T-cell (primary cell): ENCODE results near the gene SLC5A8. TPM values are rescaled to one million over a fixed set of nuclear protein-coding genes. Genes with fewer than 3 reads are reported as not detected.

Source experiments
- ATAC-seq, 4 experiments: fragments of 200-7000 bp in 3 of 4; fragments of 150-1000 bp in 1 of 4; cut with Tn5 transposase; replicated peaks in 1 of 4; 1 replicate in 3 of 4; 2 replicates in 1 of 4; pipeline ENCODE4 v1.10.0; 2021; ENCODE audit warnings: moderate library complexity in 3 of 4, mild to moderate bottlenecking in 2 of 4, moderate number of reproducible peaks in 1 of 4
- CTCF ChIA-PET, 2 donors: fragments of 300-600 bp; sonication (Branson Sonifier 250); formaldehyde crosslinking; loops; one replicate each; lab custom pipeline; 2022; ENCODE audit warnings: antibody characterized with exemption in 2 of 2; lab: Charles Lee
- POLR2A ChIA-PET, 2 donors: fragments of 300-600 bp; sonication (Branson Sonifier 250); formaldehyde crosslinking; loops; one replicate each; lab custom pipeline; 2022; ENCODE audit warnings: antibody characterized with exemption in 2 of 2; lab: Charles Lee
- DNase-seq, 35 experiments: peaks; one replicate each; pipeline versions ENCODE4 v3.0.0 to v3.0.0-alpha.2; 2013 to 2023
- H3K27ac ChIP-seq: one replicate; pipeline ENCODE4 v1.5.1; 2013; ENCODE audit warnings: low read length
- H3K27me3 ChIP-seq, 2 experiments: replicated peaks in 1 of 2; 1 replicate in 1 of 2; 2 replicates in 1 of 2; pipeline versions ENCODE4 v1.6.1 to v1.7.0; 2013; ENCODE audit warnings: low read length in 1 of 2, mixed read lengths in 1 of 2; ENCODE audit not compliant: control insufficient read depth in 2 of 2, insufficient read depth in 2 of 2; ENCODE audit errors: extremely low read depth in 1 of 2
- H3K36me3 ChIP-seq, 2 donors: 1 replicate in 1 of 2; 2 replicates in 1 of 2; pipeline versions ENCODE4 v1.6.1 to v1.7.0; 2013; ENCODE audit warnings: low read length in 1 of 2; ENCODE audit not compliant: control insufficient read depth in 2 of 2, insufficient read depth in 1 of 2; ENCODE audit errors: extremely low read depth in 1 of 2
- H3K4me1 ChIP-seq, 2 experiments: 1 replicate in 1 of 2; 2 replicates in 1 of 2; pipeline versions ENCODE4 v1.6.1 to v1.7.0; 2013; ENCODE audit warnings: low read length in 2 of 2, mixed read lengths in 1 of 2; ENCODE audit not compliant: insufficient read depth in 2 of 2, control insufficient read depth in 1 of 2; ENCODE audit errors: extremely low read depth in 1 of 2
- H3K4me3 ChIP-seq, 2 donors: 1 replicate in 1 of 2; 2 replicates in 1 of 2; pipeline versions ENCODE4 v1.5.1 to v1.7.0; 2013; ENCODE audit warnings: mild to moderate bottlenecking in 2 of 2, low read length in 1 of 2, moderate library complexity in 1 of 2; ENCODE audit not compliant: control insufficient read depth in 1 of 2; ENCODE audit errors: extremely low read depth in 1 of 2
- H3K9me3 ChIP-seq: 2 replicates; pipeline ENCODE4 v1.7.0; 2013
- H3K27ac Mint-ChIP-seq, 2 donors: one replicate each; pipeline ENCODE4 v1.8.0; 2020 to 2021; ENCODE audit warnings: mild to moderate bottlenecking in 2 of 2, mixed read lengths in 2 of 2
- H3K27me3 Mint-ChIP-seq, 2 donors: one replicate each; pipeline ENCODE4 v1.8.0; 2021 to 2022; ENCODE audit warnings: mixed read lengths in 2 of 2
- H3K36me3 Mint-ChIP-seq: one replicate; pipeline ENCODE4 v1.8.0; 2021; ENCODE audit warnings: mixed read lengths
- H3K4me1 Mint-ChIP-seq, 3 donors: one replicate each; pipeline ENCODE4 v1.8.0; 2020 to 2022; ENCODE audit warnings: mixed read lengths in 3 of 3, mild to moderate bottlenecking in 1 of 3
- H3K4me3 Mint-ChIP-seq, 3 donors: one replicate each; pipeline ENCODE4 v1.8.0; 2020 to 2022; ENCODE audit warnings: mild to moderate bottlenecking in 3 of 3, mixed read lengths in 3 of 3, moderate library complexity in 3 of 3
- H3K9me3 Mint-ChIP-seq, 3 donors: one replicate each; pipeline ENCODE4 v1.8.0; 2020 to 2022; ENCODE audit warnings: mixed read lengths in 3 of 3
- WGBS: methylation state at CpG from one replicate; pipeline ENCODE4 v1.1.5; 2013; ENCODE audit warnings: missing lambda C conversion rate; ENCODE audit not compliant: insufficient coverage; 5-methylcytosine and 5-hydroxymethylcytosine counted together
- total RNA-seq, 35 experiments: library from RNA in 6 of 35; stranded (reverse) in 6 of 35; fragments of 120-200 nt in 1 of 35; gene quantifications; one replicate each; pipeline versions ENCODE4 v1.2.1 to v1.2.4 and lab custom pipeline; 2013 to 2026

The SLC5A8 gene
- total RNA-seq, 5 donors from 2014 or later (not counting 1 experiment from before 2014, with no cell fraction given): not detected

DNA sequence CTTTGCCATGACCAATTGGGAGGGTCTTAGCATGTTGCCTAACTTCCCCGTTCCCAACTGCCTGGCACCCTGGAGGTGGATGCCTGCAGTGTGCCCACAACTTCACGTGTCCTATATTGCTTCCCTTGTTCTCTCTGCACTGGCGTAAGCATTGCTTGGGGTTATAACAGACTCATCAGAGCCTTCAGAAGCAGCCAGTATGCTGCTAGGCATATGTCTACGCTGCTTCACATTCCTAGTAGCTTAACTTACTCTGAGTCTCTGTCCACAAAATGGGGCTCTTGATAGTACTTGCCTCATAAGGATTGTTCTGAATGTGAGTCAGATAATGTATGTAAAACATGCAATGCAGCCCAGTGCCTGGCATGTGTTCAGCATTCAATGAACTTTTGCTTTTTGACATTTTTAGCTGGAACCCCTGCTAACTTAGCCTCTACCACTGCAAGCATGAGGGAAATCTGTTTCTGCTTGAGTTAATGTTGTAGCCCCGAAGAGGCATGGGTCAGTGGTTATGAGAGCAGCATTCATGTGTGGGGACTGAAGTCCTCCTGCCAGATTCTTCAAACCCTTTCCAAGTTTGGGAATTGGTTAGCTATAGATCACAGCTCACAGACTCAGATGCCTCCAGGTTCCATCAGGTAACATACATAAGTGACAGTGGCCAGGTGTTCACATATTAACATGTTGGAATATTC lies 2.8 kb downstream of the SLC5A8 start:
- Histone ChIP-seq H3K9me3 (no peaks in the 10 kb centered on the region), H3K36me3 (no peaks in the 10 kb centered on the region), H3K4me3 (no peak overlapping the region), H3K4me1 (no peaks in the 10 kb centered on the region), H3K27me3 (peaks cover 2 to 14% of the 10 kb centered on the region in 2 experiments), H3K27ac (no peak overlapping the region)
- Mint-ChIP-seq H3K4me1 (no peaks in the 10 kb centered on the region), H3K27me3 (peaks cover 32 to 35% of the 10 kb centered on the region in 2 donors), H3K9me3 (no peaks in the 10 kb centered on the region), H3K27ac (no peak overlapping the region), H3K36me3 (no peaks in the 10 kb centered on the region), H3K4me3 (no peak overlapping the region)
- 52% methylated on average over 4 of the region's 5 CpGs for WGBS
- ChIA-PET POLR2A (no interaction called here), CTCF (no interaction called here)
- ATAC-seq: no peak
- DNase-seq: no peak

DNA sequence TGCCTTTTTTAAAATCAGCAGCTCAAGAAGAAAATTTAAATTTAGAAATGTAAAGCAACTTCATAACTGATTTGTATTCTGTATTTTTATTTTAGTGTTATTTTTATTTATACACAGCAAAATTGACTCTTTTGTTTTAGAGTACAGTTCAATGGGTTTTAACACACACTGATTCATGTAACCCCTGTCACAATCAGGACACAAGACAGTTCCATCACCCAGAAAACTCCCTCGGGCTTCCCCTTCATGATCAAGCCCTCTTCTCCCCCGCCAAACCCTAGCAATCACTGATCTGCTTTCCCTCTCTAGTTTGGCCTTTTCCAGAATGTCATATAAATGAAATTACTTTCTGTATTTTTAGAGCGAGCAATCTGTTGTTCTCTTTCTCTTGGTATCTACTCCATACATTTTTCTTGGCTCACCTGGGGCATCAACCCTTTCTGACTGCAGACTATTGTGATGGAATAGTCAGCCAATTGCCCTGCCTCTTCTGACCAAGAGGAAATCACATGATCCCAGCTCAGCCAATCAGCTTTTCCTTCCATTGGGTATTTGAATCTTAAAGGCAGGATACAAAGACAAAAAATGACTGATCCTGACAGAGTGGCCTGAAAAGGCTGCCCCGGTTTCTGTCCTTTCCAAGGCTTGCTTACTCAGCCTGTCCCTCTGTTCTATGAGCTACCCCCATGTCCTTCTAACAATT lies 5.3 kb downstream of the SLC5A8 start:
- ChIA-PET POLR2A (no interaction called here), CTCF (no interaction called here)
- H3K36me3 ChIP-seq: no peaks in the 10 kb centered on the region
- Mint-ChIP-seq H3K4me3 (no peak overlapping the region), H3K4me1 (no peaks in the 10 kb centered on the region), H3K27ac (no peak overlapping the region), H3K27me3 (peaks cover 23 to 34% of the 10 kb centered on the region in 2 donors), H3K36me3 (no peaks in the 10 kb centered on the region), H3K9me3 (no peaks in the 10 kb centered on the region)
- no peak overlapping the region for H3K4me3 ChIP-seq
- H3K9me3 ChIP-seq: no peaks in the 10 kb centered on the region
- no peaks in the 10 kb centered on the region for H3K4me1 ChIP-seq
- no peak for ATAC-seq
- DNase-seq: no peak
- no CpG with 5 or more reads among the region's 4 CpGs for WGBS
- peaks cover 2 to 11% of the 10 kb centered on the region in 2 experiments for H3K27me3 ChIP-seq
- no peak overlapping the region for H3K27ac ChIP-seq

DNA sequence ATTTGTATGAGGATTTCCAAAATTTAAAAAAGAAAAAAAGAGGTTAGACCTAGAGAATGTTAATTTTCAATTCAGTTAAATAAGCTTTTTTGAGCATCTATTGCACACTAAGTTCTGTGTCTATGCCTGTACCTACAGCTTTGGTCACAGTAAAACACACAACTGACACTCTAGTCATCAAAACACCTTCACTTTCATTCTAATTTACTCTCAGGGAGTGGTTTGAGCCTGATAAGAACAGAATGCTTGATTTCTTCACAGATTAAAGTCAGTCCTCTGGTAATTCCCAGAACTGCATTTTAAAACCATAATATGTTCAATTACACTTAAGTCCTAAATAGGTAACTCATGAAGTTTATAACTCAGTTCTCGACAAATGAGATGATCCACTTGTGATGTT lies 9.2 kb downstream of the SLC5A8 start:
- ATAC-seq: no peak

DNA sequence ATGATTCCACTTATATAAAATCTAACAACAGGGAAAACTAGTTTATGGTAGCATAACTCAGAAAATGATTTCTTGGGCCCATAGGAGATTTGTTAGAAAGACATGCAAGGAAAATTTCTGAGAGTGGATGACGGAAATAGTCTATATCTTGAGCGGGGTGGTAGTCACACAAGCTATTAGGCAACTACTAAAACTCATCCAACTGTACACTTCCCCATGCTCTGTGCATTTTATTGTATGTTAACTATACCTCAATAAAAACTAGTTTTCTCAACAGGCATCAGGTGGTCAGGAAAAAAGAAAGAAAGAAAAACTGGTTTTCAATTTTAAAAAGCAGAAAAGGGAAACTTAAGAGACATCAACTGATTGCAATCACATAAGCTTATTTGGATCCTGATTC lies 9.9 kb downstream of the SLC5A8 start:
- WGBS: no CpG with 5 or more reads among the region's 2 CpGs
- Mint-ChIP-seq H3K4me3 (no peak overlapping the region), H3K9me3 (no peaks in the 10 kb centered on the region), H3K27ac (no peak overlapping the region), H3K27me3 (peaks cover 2 to 17% of the 10 kb centered on the region in 2 donors), H3K36me3 (no peaks in the 10 kb centered on the region), H3K4me1 (no peaks in the 10 kb centered on the region)
- no peak overlapping the region for H3K4me3 ChIP-seq
- H3K27ac ChIP-seq: no peak overlapping the region
- ChIA-PET CTCF (no interaction called here), POLR2A (no interaction called here)
- no peaks in the 10 kb centered on the region for H3K9me3 ChIP-seq
- no peak for ATAC-seq
- no peaks in the 10 kb centered on the region for H3K27me3 ChIP-seq
- no peak for DNase-seq
- no peaks in the 10 kb centered on the region for H3K36me3 ChIP-seq
- H3K4me1 ChIP-seq: no peaks in the 10 kb centered on the region

More for the DNA sequence above, 9.2 kb downstream of the SLC5A8 start:
- H3K27me3 Mint-ChIP-seq: peaks cover 2 to 17% of the 10 kb centered on the region in 2 donors
- Histone ChIP-seq H3K27ac (no peak overlapping the region), H3K27me3 (no peaks in the 10 kb centered on the region), H3K36me3 (no peaks in the 10 kb centered on the region), H3K9me3 (no peaks in the 10 kb centered on the region), H3K4me1 (no peaks in the 10 kb centered on the region), H3K4me3 (no peak overlapping the region)
- H3K9me3 Mint-ChIP-seq: no peaks in the 10 kb centered on the region
- POLR2A ChIA-PET: no interaction called here
- no peaks in the 10 kb centered on the region for H3K36me3 Mint-ChIP-seq
- CTCF ChIA-PET: no interaction called here
- no peak for DNase-seq
- H3K27ac Mint-ChIP-seq: no peak overlapping the region
- WGBS: no CpG with 5 or more reads among the region's 1 CpG
- H3K4me1 Mint-ChIP-seq: no peaks in the 10 kb centered on the region
- no peak overlapping the region for H3K4me3 Mint-ChIP-seq

DNA sequence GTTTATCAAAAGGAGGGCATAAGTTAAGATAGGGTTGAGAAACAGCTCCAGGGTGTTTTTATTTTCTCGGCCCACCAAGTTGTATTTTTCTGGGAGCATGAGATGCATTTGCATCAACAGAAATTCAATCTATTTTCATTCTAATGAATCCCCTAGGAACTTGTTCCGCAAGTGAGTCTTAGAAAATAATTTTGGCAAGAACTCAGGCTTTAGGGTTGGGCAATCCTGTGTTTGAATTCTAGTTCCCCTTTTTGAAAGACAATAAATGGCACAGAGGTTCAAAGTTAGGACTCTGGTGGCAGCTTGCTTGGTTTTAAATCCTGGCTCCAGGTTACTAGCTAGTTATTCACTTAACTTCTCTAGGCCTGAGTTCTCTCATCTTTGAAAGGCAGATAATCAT lies 23.7 kb downstream of the SLC5A8 start:
- no peaks in the 10 kb centered on the region for H3K36me3 ChIP-seq
- no peaks in the 10 kb centered on the region for H3K27me3 ChIP-seq
- ChIA-PET CTCF (no interaction called here), POLR2A (interaction anchor here in 1 of 2 donors (0.7 kb wide), 1 partner anchor 30 kb away, joined by 3 read pairs; no protein-coding TSS in a partner anchor)
- no peaks in the 10 kb centered on the region for H3K9me3 ChIP-seq
- peaks cover 0 to 15% of the 10 kb centered on the region in 2 donors for H3K27me3 Mint-ChIP-seq
- H3K9me3 Mint-ChIP-seq: no peaks in the 10 kb centered on the region
- WGBS: no CpG with 5 or more reads among the region's 2 CpGs
- no peaks in the 10 kb centered on the region for H3K4me1 ChIP-seq
- DNase-seq: no peak
- H3K27ac ChIP-seq: no peak overlapping the region
- no peak for ATAC-seq
- H3K4me3 ChIP-seq: no peak overlapping the region
- H3K4me1 Mint-ChIP-seq: no peaks in the 10 kb centered on the region
- H3K36me3 Mint-ChIP-seq: no peaks in the 10 kb centered on the region
- H3K27ac Mint-ChIP-seq: no peak overlapping the region
- no peak overlapping the region for H3K4me3 Mint-ChIP-seq

DNA sequence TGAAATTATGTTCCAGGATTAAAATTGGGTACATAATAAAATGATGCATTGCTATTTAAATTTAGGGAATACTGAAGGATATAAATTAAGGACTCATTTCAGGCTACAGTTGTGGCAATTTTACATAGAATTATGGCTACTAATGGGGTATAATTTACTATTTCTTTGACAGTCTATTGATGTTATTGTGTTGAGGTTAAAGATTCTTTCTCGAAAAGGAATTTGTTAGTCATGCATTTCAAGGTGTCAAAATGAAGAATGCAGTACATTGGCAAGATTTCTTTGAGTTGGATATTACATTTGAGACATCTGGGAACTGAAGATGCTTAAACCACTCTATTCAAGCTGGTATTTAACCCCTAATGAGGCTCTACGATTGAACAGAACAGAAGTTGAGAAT lies 28.3 kb downstream of the SLC5A8 start:
- no peaks in the 10 kb centered on the region for H3K27me3 ChIP-seq
- ChIA-PET POLR2A (no interaction called here), CTCF (no interaction called here)
- Mint-ChIP-seq H3K27me3 (peaks cover 0 to 9% of the 10 kb centered on the region in 2 donors), H3K4me3 (no peak overlapping the region), H3K36me3 (no peaks in the 10 kb centered on the region), H3K27ac (no peak overlapping the region), H3K9me3 (peaks cover 0 to 3% (median 0%) of the 10 kb centered on the region in 3 donors), H3K4me1 (no peaks in the 10 kb centered on the region)
- no peaks in the 10 kb centered on the region for H3K36me3 ChIP-seq
- WGBS: 100% methylated on average over 1 of the region's 2 CpGs
- H3K4me1 ChIP-seq: no peaks in the 10 kb centered on the region
- no peak overlapping the region for H3K4me3 ChIP-seq
- no peak overlapping the region for H3K27ac ChIP-seq
- no peaks in the 10 kb centered on the region for H3K9me3 ChIP-seq
- ATAC-seq (no peak), DNase-seq (no peak)
